Mesendoderm (in vitro differentiated cells): ENCODE measurements around the gene TBC1D25.

Source experiments
- DNase-seq: peaks from one replicate; pipeline ENCODE4 v3.0.0; 2013
- H2AK5ac ChIP-seq: 2 replicates; pipeline ENCODE4 v1.6.1; 2013; ENCODE audit warnings: low read length, inconsistent platforms
- H2BK120ac ChIP-seq: 2 replicates; pipeline ENCODE4 v1.6.1; 2013; ENCODE audit warnings: low read depth, mild to moderate bottlenecking, low read length, moderate library complexity, mixed read lengths
- H2BK15ac ChIP-seq: replicated peaks from 2 replicates; pipeline ENCODE4 v1.6.1; 2013; ENCODE audit warnings: low read depth, mild to moderate bottlenecking, moderate library complexity
- H2BK5ac ChIP-seq: 2 replicates; pipeline ENCODE4 v1.6.1; 2013; ENCODE audit warnings: low read length, inconsistent platforms
- H3K18ac ChIP-seq: 2 replicates; pipeline ENCODE4 v1.6.1; 2013; ENCODE audit warnings: mild to moderate bottlenecking, low read length, mixed read lengths
- H3K23ac ChIP-seq: one replicate; pipeline ENCODE4 v1.6.1; 2013; ENCODE audit warnings: low read length
- H3K27ac ChIP-seq: 2 replicates; pipeline ENCODE4 v1.5.1; 2013; ENCODE audit warnings: low read depth, mild to moderate bottlenecking, inconsistent platforms, low read length, moderate library complexity
- H3K27me3 ChIP-seq: 2 replicates; pipeline ENCODE4 v1.6.1; 2013; ENCODE audit warnings: low read length, control low read depth, mild to moderate bottlenecking, inconsistent platforms; ENCODE audit not compliant: insufficient read depth, poor library complexity
- H3K36me3 ChIP-seq: 2 replicates; pipeline ENCODE4 v1.6.1; 2013; ENCODE audit warnings: low read length, inconsistent platforms; ENCODE audit not compliant: control insufficient read depth, insufficient read depth
- H3K4ac ChIP-seq: one replicate; pipeline ENCODE4 v1.6.1; 2013; ENCODE audit warnings: low read depth, mild to moderate bottlenecking, low read length, moderate library complexity
- H3K4me1 ChIP-seq: 2 replicates; pipeline ENCODE4 v1.6.1; 2013; ENCODE audit warnings: low read depth, low read length, inconsistent platforms; ENCODE audit not compliant: control insufficient read depth
- H3K4me2 ChIP-seq: 2 replicates; pipeline ENCODE4 v1.6.1; 2013; ENCODE audit warnings: low read length
- H3K4me3 ChIP-seq: 2 replicates; pipeline ENCODE4 v1.5.1; 2013; ENCODE audit warnings: mild to moderate bottlenecking, low read length
- H3K56ac ChIP-seq: one replicate; pipeline ENCODE4 v1.6.1; 2013; ENCODE audit warnings: low read length
- H3K79me1 ChIP-seq: 2 replicates; pipeline ENCODE4 v1.6.1; 2013; ENCODE audit warnings: low read length, inconsistent platforms
- H3K79me2 ChIP-seq: 2 replicates; pipeline ENCODE4 v1.6.1; 2013; ENCODE audit warnings: mild to moderate bottlenecking, low read length; ENCODE audit not compliant: control insufficient read depth, insufficient read depth
- H3K9ac ChIP-seq: 2 replicates; pipeline ENCODE4 v1.6.1; 2013; ENCODE audit warnings: low read length, inconsistent platforms
- H4K5ac ChIP-seq: one replicate; pipeline ENCODE4 v1.6.1; 2013; ENCODE audit warnings: low read length
- H4K8ac ChIP-seq: one replicate; pipeline ENCODE4 v1.6.1; 2013; ENCODE audit warnings: low read depth, mild to moderate bottlenecking, control low read depth, low read length, moderate library complexity
- WGBS: extraction: QIAGEN DNeasy Blood & Tissue Kit; methylation state at CpG from one replicate; pipeline ENCODE4 v1.1.7; 2013; ENCODE audit warnings: low lambda C conversion rate, missing lambda C conversion rate; ENCODE audit not compliant: insufficient coverage; ENCODE audit errors: extremely low coverage; 5-methylcytosine and 5-hydroxymethylcytosine counted together

The TBC1D25 gene

GRCh38 chrX:48507246-48507645 lies 32.3 kb upstream of the TBC1D25 start:
- no peak overlapping the region for H4K5ac ChIP-seq
- no peaks in the 10 kb centered on the region for H3K79me1 ChIP-seq
- H3K18ac ChIP-seq = no peak overlapping the region
- no peak overlapping the region for H3K4ac ChIP-seq
- no peak for DNase-seq
- H3K4me2 ChIP-seq = no peak overlapping the region
- H4K8ac ChIP-seq = no peak overlapping the region
- no CpG with 5 or more reads among the region's 5 CpGs for WGBS
- H2BK5ac ChIP-seq = no peak overlapping the region
- peak overlapping the region; percentile 15 for H3K56ac ChIP-seq
- no peak overlapping the region for H3K23ac ChIP-seq
- H3K79me2 ChIP-seq = no peaks in the 10 kb centered on the region
- no peak overlapping the region for H2AK5ac ChIP-seq
- H2BK120ac ChIP-seq = no peak overlapping the region
- no peak overlapping the region for H3K4me3 ChIP-seq
- no peaks in the 10 kb centered on the region for H3K36me3 ChIP-seq
- no peak overlapping the region for H2BK15ac ChIP-seq
- no peak overlapping the region for H3K9ac ChIP-seq
- H3K4me1 ChIP-seq = no peaks in the 10 kb centered on the region
- H3K27me3 ChIP-seq = no peaks in the 10 kb centered on the region
- no peak overlapping the region for H3K27ac ChIP-seq

- Histone ChIP-seq H2AK5ac (no peak within 1 kb of the TSS), H3K27ac (no peak within 1 kb of the TSS), H3K36me3 (no peaks in the 10 kb centered on the region), H3K4ac (no peak within 1 kb of the TSS), H3K4me2 (peak within 1 kb of the TSS; percentile 36), H3K18ac (peak within 1 kb of the TSS; percentile 69), H3K4me1 (no peaks in the 10 kb centered on the region), H3K79me1 (no peaks in the 10 kb centered on the region), H3K23ac (no peak within 1 kb of the TSS), H4K8ac (peak within 1 kb of the TSS; percentile 31), H3K27me3 (no peaks in the 10 kb centered on the region), H3K56ac (peak within 1 kb of the TSS; percentile 83), H3K9ac (peak within 1 kb of the TSS; percentile 78), H3K4me3 (peak within 1 kb of the TSS; percentile 65), H2BK15ac (no peak within 1 kb of the TSS), H2BK120ac (no peak within 1 kb of the TSS), H2BK5ac (no peak within 1 kb of the TSS), H3K79me2 (no peaks in the 10 kb centered on the region), H4K5ac (no peak within 1 kb of the TSS)
- peak; percentile 65 for DNase-seq
- WGBS = no CpG with 5 or more reads among the region's 65 CpGs
Observed at GRCh38 chrX:48508400-48509244, 30.9 kb upstream of the TBC1D25 start, which contains the start of gene PORCN. Gene PORCN (plus strand): TSS chrX:48508992. CDS start chrX:48509821, 829 bp downstream.

GRCh38 chrX:48509245-48509590 lies 30.3 kb upstream of the TBC1D25 start:
- no peak overlapping the region for H3K27ac ChIP-seq
- H4K5ac ChIP-seq = no peak overlapping the region
- no CpG with 5 or more reads among the region's 16 CpGs for WGBS
- no peak overlapping the region for H2BK120ac ChIP-seq
- no peak overlapping the region for H2AK5ac ChIP-seq
- H2BK15ac ChIP-seq = no peak overlapping the region
- H2BK5ac ChIP-seq = no peak overlapping the region
- no peak for DNase-seq
- H3K23ac ChIP-seq = no peak overlapping the region
- no peak overlapping the region for H3K4ac ChIP-seq
- peak overlapping the region; percentile 57 for H3K18ac ChIP-seq
- no peak overlapping the region for H4K8ac ChIP-seq
- H3K27me3 ChIP-seq = no peaks in the 10 kb centered on the region
- H3K4me3 ChIP-seq = peak overlapping the region; percentile 58
- H3K56ac ChIP-seq = peak overlapping the region; percentile 79
- H3K79me1 ChIP-seq = no peaks in the 10 kb centered on the region
- no peaks in the 10 kb centered on the region for H3K36me3 ChIP-seq
- no peaks in the 10 kb centered on the region for H3K79me2 ChIP-seq
- H3K4me1 ChIP-seq = no peaks in the 10 kb centered on the region
- H3K9ac ChIP-seq = peak overlapping the region; percentile 77
- peak overlapping the region; percentile 32 for H3K4me2 ChIP-seq

- WGBS = no CpG with 5 or more reads among the region's 11 CpGs
- Histone ChIP-seq H3K23ac (no peak overlapping the region), H3K79me2 (no peaks in the 10 kb centered on the region), H2BK5ac (no peak overlapping the region), H3K9ac (peak overlapping the region; percentile 77), H3K4ac (no peak overlapping the region), H3K27ac (no peak overlapping the region), H3K4me2 (peak overlapping the region; percentile 32), H2BK15ac (no peak overlapping the region), H2BK120ac (no peak overlapping the region), H2AK5ac (no peak overlapping the region), H3K4me1 (no peaks in the 10 kb centered on the region), H3K56ac (peak overlapping the region; percentile 79), H3K4me3 (no peak overlapping the region), H4K8ac (no peak overlapping the region), H3K18ac (no peak overlapping the region), H3K36me3 (no peaks in the 10 kb centered on the region), H4K5ac (no peak overlapping the region), H3K79me1 (no peaks in the 10 kb centered on the region), H3K27me3 (no peaks in the 10 kb centered on the region)
- DNase-seq = no peak
Observed at GRCh38 chrX:48509619-48510018, 29.9 kb upstream of the TBC1D25 start.

GRCh38 chrX:48511560-48511959 lies 28.0 kb upstream of the TBC1D25 start:
- Histone ChIP-seq H3K27me3 (no peaks in the 10 kb centered on the region), H2BK5ac (no peak overlapping the region), H3K4me1 (no peaks in the 10 kb centered on the region), H2BK15ac (no peak overlapping the region), H3K18ac (no peak overlapping the region), H3K79me2 (no peaks in the 10 kb centered on the region), H4K8ac (no peak overlapping the region), H3K27ac (no peak overlapping the region), H2BK120ac (no peak overlapping the region), H4K5ac (no peak overlapping the region), H2AK5ac (no peak overlapping the region), H3K4me3 (no peak overlapping the region), H3K4ac (no peak overlapping the region), H3K36me3 (no peaks in the 10 kb centered on the region), H3K79me1 (no peaks in the 10 kb centered on the region), H3K23ac (no peak overlapping the region), H3K4me2 (no peak overlapping the region), H3K56ac (no peak overlapping the region), H3K9ac (no peak overlapping the region)
- DNase-seq = peak; percentile 41
- no CpG with 5 or more reads among the region's 4 CpGs for WGBS
